WTC11 (cell line): ENCODE results near the gene PI4K2A. TPM values are rescaled to one million over a fixed set of nuclear protein-coding genes. Genes with fewer than 3 reads are reported as not detected.
A peak's percentile ranks its signal among the peaks of the same experiment; 100 is the strongest.
"Not testable (repeated sequence)": the region's sequence is repeated elsewhere in the genome, so short reads cannot be mapped to it uniquely, and the experiment has no call there.

Experiments used
- ATAC-seq: fragments of 200-7000 bp; cut with Tn5 transposase; 2 replicates; pipeline ENCODE4 v1.10.0; 2021; ENCODE audit warnings: mild to moderate bottlenecking, moderate library complexity
- CTCF ChIA-PET: fragments of 300-600 bp; sonication (Branson Sonifier 250); formaldehyde crosslinking; loops from one replicate; lab custom pipeline; 2021; ENCODE audit warnings: antibody characterized with exemption; lab: Charles Lee
- POLR2A ChIA-PET: fragments of 350-600 bp; sonication (Branson Sonifier 250); formaldehyde crosslinking; loops from one replicate; lab custom pipeline; 2021; ENCODE audit warnings: antibody characterized with exemption; lab: Charles Lee
- DNase-seq: peaks from one replicate; pipeline ENCODE4 v3.0.0; 2021; ENCODE audit warnings: low spot score
- H3K27ac Mint-ChIP-seq: 2 replicates; pipeline ENCODE4 v1.8.0; 2021; ENCODE audit warnings: mixed read lengths
- H3K27me3 Mint-ChIP-seq: 2 replicates; pipeline ENCODE4 v1.8.0; 2021; ENCODE audit warnings: low read depth, mild to moderate bottlenecking, moderate library complexity, mixed read lengths
- H3K36me3 Mint-ChIP-seq: 2 replicates; pipeline ENCODE4 v1.8.0; 2021; ENCODE audit warnings: mixed read lengths
- H3K4me1 Mint-ChIP-seq: 2 replicates; pipeline ENCODE4 v1.8.0; 2022; ENCODE audit warnings: mixed read lengths
- H3K4me3 Mint-ChIP-seq: 2 replicates; pipeline ENCODE4 v1.8.0; 2021; ENCODE audit warnings: mild to moderate bottlenecking, moderate library complexity, mixed read lengths
- H3K9me3 Mint-ChIP-seq: 2 replicates; pipeline ENCODE4 v1.8.0; 2021; ENCODE audit warnings: mixed read lengths
- ETV6 ChIP-seq: sonication (generic); formaldehyde crosslinking; IDR thresholded peaks from 2 replicates; pipeline ENCODE4 v1.8.1; 2022; ENCODE audit warnings: mild to moderate bottlenecking, missing genetic modification reagents
- FOXK1 ChIP-seq: sonication (generic); formaldehyde crosslinking; IDR thresholded peaks from 2 replicates; pipeline ENCODE4 v1.8.0; 2022; ENCODE audit warnings: mild to moderate bottlenecking, moderate library complexity, missing genetic modification reagents
- GTF2I ChIP-seq: fragments of 250-450 bp; sonication (Bioruptor Pico); conservative IDR thresholded peaks from 2 replicates; pipeline ENCODE4 v1.4.0; 2021; ENCODE audit warnings: mild to moderate bottlenecking
- IRF2 ChIP-seq: sonication (generic); formaldehyde crosslinking; IDR thresholded peaks from 2 replicates; pipeline ENCODE4 v1.8.0; 2022; ENCODE audit warnings: low read depth, missing genetic modification reagents, borderline replicate concordance
- KAT7 ChIP-seq: sonication (generic); formaldehyde crosslinking; IDR thresholded peaks from 2 replicates; pipeline ENCODE4 v1.8.1; 2023; ENCODE audit warnings: missing genetic modification reagents, mild to moderate bottlenecking, borderline replicate concordance
- MYBL2 ChIP-seq: sonication (generic); formaldehyde crosslinking; IDR thresholded peaks from 2 replicates; pipeline ENCODE4 v1.8.1; 2023; ENCODE audit warnings: mild to moderate bottlenecking, moderate library complexity, missing genetic modification reagents
- NFYB ChIP-seq: sonication (generic); formaldehyde crosslinking; conservative IDR thresholded peaks from 2 replicates; pipeline ENCODE4 v1.8.0; 2022; ENCODE audit warnings: low read depth, missing genetic modification reagents
- PRDM15 ChIP-seq: sonication (generic); formaldehyde crosslinking; IDR thresholded peaks from 2 replicates; pipeline ENCODE4 v1.8.0; 2022; ENCODE audit warnings: missing genetic modification reagents
- SMAD3 ChIP-seq: sonication (generic); formaldehyde crosslinking; IDR thresholded peaks from 2 replicates; pipeline ENCODE4 v1.8.0; 2022; ENCODE audit warnings: missing genetic modification reagents, mild to moderate bottlenecking, borderline replicate concordance
- TEAD1 ChIP-seq: sonication (generic); formaldehyde crosslinking; IDR thresholded peaks from 2 replicates; pipeline ENCODE4 v1.8.0; 2022; ENCODE audit warnings: mild to moderate bottlenecking, missing genetic modification reagents
- ZBTB43 ChIP-seq: sonication (generic); formaldehyde crosslinking; IDR thresholded peaks from 2 replicates; pipeline ENCODE4 v1.8.1; 2023; ENCODE audit warnings: mild to moderate bottlenecking, missing genetic modification reagents
- ZNF138 ChIP-seq: sonication (generic); formaldehyde crosslinking; conservative IDR thresholded peaks from 2 replicates; pipeline ENCODE4 v1.8.1; 2022; ENCODE audit warnings: mild to moderate bottlenecking, moderate library complexity, missing genetic modification reagents
- ZNF317 ChIP-seq: sonication (generic); formaldehyde crosslinking; IDR thresholded peaks from 2 replicates; pipeline ENCODE4 v1.8.1; 2023; ENCODE audit warnings: low read depth, mild to moderate bottlenecking, moderate library complexity, missing genetic modification reagents, borderline replicate concordance
- total RNA-seq: library from RNA; stranded (reverse); gene quantifications from 3 replicates; pipeline ENCODE4 v1.2.3, GENCODE V29; 2021
- TF ChIP-seq, protein P1 (sequence below): sonication (generic); formaldehyde crosslinking; IDR thresholded peaks from 2 replicates; pipeline ENCODE4 v1.8.1; 2022; ENCODE audit warnings: missing genetic modification reagents, borderline replicate concordance
- TF ChIP-seq, protein P2 (sequence below): sonication (generic); formaldehyde crosslinking; IDR thresholded peaks from 2 replicates; pipeline ENCODE4 v1.8.0; 2023; ENCODE audit warnings: missing genetic modification reagents, mild to moderate bottlenecking, borderline replicate concordance

PI4K2A gene
- total RNA-seq, 1 experiment from 2014 or later = 19.5 TPM

GRCh38 chr10:97648562-97649404 lies 8.3 kb downstream of the PI4K2A start:
- H3K27ac Mint-ChIP-seq = peak overlapping the region; percentile 91
- H3K4me1 Mint-ChIP-seq = peaks cover 29% of the 10 kb centered on the region
- DNase-seq = peak; percentile 31
- CTCF ChIA-PET = interaction anchor here (0.6 to 1.8 kb wide), 10 partner anchors 9 to 114 kb away, joined by 3 to 8 read pairs (median 4); partner anchors contain the start of genes ANKRD2 and AVPI1
- POLR2A ChIA-PET = no interaction called here
- TF ChIP-seq PRDM15 (no peak), TEAD1 (CRISPR knock-in tag) (no peak), SMAD3 (CRISPR knock-in tag) (no peak), ZBTB43 (CRISPR knock-in tag) (no peak), GTF2I (CRISPR knock-in tag) (no peak), ZNF138 (no peak), NFYB (no peak)
- TF ChIP-seq, protein P1, sequence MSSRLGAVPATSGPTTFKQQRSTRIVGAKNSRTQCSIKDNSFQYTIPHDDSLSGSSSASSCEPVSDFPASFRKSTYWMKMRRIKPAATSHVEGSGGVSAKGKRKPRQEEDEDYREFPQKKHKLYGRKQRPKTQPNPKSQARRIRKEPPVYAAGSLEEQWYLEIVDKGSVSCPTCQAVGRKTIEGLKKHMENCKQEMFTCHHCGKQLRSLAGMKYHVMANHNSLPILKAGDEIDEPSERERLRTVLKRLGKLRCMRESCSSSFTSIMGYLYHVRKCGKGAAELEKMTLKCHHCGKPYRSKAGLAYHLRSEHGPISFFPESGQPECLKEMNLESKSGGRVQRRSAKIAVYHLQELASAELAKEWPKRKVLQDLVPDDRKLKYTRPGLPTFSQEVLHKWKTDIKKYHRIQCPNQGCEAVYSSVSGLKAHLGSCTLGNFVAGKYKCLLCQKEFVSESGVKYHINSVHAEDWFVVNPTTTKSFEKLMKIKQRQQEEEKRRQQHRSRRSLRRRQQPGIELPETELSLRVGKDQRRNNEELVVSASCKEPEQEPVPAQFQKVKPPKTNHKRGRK (CRISPR knock-in tag) = no peak
- H3K27me3 Mint-ChIP-seq = no peaks in the 10 kb centered on the region
- peak; percentile 89 for ATAC-seq
- H3K36me3 Mint-ChIP-seq = peaks cover 47% of the 10 kb centered on the region
- no peaks in the 10 kb centered on the region for H3K9me3 Mint-ChIP-seq
- H3K4me3 Mint-ChIP-seq = peak overlapping the region; percentile 54

DNA sequence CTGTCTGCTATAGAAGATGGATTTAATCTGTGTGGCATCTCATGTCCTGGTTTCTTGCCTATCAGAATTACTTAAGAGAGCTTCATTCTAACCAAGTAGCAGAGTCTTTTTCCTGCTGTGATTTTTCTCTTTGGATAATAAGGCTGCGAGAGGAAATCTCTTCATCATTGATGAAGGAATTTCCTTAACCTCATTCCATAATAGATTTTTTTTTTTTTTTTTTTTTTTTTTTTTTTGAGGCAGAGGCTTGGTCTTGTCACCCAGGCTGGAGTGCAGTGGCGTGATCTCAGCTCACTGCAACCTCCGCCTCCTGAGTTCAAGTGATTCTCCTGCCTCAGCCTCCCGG lies 8.9 kb downstream of the PI4K2A start:
- ATAC-seq, DNase-seq, POLR2A ChIA-PET, H3K27me3 Mint-ChIP-seq, H3K9me3 Mint-ChIP-seq: not testable (repeated sequence)
- Mint-ChIP-seq H3K4me3 (peak overlapping the region; percentile 54), H3K4me1 (peaks cover 29% of the 10 kb centered on the region), H3K36me3 (peaks cover 46% of the 10 kb centered on the region), H3K27ac (peak overlapping the region; percentile 91; the same call in 1 of the 2 replicates)
- CTCF ChIA-PET = interaction anchor here (0.6 to 1.8 kb wide), 10 partner anchors 10 to 115 kb away, joined by 3 to 8 read pairs (median 4); partner anchors contain the start of genes ANKRD2 and AVPI1

GRCh38 chr10:97650726-97651125 lies 10.3 kb downstream of the PI4K2A start:
- Mint-ChIP-seq H3K36me3 (peaks cover 40% of the 10 kb centered on the region), H3K4me1 (peaks cover 29% of the 10 kb centered on the region), H3K4me3 (no peak overlapping the region), H3K27me3 (no peaks in the 10 kb centered on the region), H3K9me3 (no peaks in the 10 kb centered on the region), H3K27ac (peak overlapping the region; percentile 68; the same call in 1 of the 2 replicates)
- CTCF ChIA-PET = no interaction called here
- POLR2A ChIA-PET = no interaction called here
- DNase-seq (no peak), ATAC-seq (no peak)
- no peak for TF ChIP-seq ETV6 (CRISPR knock-in tag)
- TF ChIP-seq NFYB = no peak
- TF ChIP-seq, protein P2, sequence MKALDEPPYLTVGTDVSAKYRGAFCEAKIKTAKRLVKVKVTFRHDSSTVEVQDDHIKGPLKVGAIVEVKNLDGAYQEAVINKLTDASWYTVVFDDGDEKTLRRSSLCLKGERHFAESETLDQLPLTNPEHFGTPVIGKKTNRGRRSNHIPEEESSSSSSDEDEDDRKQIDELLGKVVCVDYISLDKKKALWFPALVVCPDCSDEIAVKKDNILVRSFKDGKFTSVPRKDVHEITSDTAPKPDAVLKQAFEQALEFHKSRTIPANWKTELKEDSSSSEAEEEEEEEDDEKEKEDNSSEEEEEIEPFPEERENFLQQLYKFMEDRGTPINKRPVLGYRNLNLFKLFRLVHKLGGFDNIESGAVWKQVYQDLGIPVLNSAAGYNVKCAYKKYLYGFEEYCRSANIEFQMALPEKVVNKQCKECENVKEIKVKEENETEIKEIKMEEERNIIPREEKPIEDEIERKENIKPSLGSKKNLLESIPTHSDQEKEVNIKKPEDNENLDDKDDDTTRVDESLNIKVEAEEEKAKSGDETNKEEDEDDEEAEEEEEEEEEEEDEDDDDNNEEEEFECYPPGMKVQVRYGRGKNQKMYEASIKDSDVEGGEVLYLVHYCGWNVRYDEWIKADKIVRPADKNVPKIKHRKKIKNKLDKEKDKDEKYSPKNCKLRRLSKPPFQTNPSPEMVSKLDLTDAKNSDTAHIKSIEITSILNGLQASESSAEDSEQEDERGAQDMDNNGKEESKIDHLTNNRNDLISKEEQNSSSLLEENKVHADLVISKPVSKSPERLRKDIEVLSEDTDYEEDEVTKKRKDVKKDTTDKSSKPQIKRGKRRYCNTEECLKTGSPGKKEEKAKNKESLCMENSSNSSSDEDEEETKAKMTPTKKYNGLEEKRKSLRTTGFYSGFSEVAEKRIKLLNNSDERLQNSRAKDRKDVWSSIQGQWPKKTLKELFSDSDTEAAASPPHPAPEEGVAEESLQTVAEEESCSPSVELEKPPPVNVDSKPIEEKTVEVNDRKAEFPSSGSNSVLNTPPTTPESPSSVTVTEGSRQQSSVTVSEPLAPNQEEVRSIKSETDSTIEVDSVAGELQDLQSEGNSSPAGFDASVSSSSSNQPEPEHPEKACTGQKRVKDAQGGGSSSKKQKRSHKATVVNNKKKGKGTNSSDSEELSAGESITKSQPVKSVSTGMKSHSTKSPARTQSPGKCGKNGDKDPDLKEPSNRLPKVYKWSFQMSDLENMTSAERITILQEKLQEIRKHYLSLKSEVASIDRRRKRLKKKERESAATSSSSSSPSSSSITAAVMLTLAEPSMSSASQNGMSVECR (CRISPR knock-in tag) = no peak
- no peak for TF ChIP-seq KAT7 (CRISPR knock-in tag)
- TF ChIP-seq MYBL2 (CRISPR knock-in tag) = no peak
- no peak for TF ChIP-seq ZNF317 (CRISPR knock-in tag)
- no peak for TF ChIP-seq IRF2 (CRISPR knock-in tag)
- TF ChIP-seq FOXK1 = no peak
